ENCODE measurements around the gene UBR7. TPM values are rescaled to one million over a fixed set of nuclear protein-coding genes. Genes with fewer than 3 reads are reported as not detected.

UBR7 gene
- total RNA-seq, 1 donor from 2014 or later, result 24.8 TPM

DNA sequence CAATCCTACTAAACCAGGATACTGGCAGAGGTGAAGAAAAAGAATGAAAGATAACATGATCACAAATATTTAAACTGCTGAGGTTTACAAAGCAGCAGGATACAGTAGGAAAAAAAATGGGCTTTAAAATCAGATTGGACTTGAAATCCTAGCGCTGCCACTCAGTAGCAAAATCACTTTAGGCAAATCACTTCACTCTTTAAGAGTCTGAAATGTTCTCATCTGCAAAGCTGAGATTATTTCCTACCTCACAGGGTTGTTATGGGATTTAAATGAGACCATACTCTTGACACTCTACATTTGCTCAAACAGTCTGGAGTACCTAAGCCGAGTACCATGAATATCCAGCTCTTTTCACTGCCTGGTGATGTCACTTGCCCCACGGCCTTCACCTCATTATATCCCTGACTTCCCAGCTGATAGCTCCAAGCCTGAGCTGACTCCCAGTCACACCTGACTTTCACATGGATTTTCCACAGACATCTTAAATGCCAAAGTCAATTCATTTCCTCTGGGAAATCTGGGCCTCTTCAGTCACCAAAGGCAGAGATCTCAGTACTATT is 60.2 kb downstream of the UBR7 start:
- no peak for DNase-seq (ENCODE audit: low read depth)
- TF ChIP-seq, protein P1, sequence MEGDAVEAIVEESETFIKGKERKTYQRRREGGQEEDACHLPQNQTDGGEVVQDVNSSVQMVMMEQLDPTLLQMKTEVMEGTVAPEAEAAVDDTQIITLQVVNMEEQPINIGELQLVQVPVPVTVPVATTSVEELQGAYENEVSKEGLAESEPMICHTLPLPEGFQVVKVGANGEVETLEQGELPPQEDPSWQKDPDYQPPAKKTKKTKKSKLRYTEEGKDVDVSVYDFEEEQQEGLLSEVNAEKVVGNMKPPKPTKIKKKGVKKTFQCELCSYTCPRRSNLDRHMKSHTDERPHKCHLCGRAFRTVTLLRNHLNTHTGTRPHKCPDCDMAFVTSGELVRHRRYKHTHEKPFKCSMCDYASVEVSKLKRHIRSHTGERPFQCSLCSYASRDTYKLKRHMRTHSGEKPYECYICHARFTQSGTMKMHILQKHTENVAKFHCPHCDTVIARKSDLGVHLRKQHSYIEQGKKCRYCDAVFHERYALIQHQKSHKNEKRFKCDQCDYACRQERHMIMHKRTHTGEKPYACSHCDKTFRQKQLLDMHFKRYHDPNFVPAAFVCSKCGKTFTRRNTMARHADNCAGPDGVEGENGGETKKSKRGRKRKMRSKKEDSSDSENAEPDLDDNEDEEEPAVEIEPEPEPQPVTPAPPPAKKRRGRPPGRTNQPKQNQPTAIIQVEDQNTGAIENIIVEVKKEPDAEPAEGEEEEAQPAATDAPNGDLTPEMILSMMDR (conservative IDR thresholded peaks at IDR 0.05; ENCODE audit: low read depth, low read length), result no peak
- no peak overlapping the region for H3K4me3 ChIP-seq (ENCODE audit: low read depth, low read length)

DNA sequence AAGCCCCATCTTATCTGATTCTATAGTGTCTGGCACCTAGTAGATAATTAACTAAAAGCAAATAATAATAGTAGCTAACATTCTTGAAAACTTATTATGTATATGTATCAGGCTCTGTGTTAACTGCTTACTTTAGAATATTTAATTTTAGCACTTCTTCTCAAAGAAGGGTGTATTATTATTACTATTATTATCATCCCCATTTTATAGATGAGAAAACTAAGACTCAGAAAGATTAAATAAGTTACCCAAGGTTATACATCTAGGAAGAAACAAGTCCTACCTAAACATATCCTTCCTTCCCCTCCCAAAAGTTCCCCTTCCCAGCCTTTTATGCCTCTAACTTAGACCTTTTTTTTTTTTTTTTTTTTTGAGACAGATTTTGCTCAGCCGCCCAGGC is 61.4 kb downstream of the UBR7 start:
- no peak overlapping the region for H3K4me3 ChIP-seq (ENCODE audit: low read depth, low read length)
- DNase-seq (ENCODE audit: low read depth), result no peak
- TF ChIP-seq, protein P1 (conservative IDR thresholded peaks at IDR 0.05; ENCODE audit: low read depth, low read length), result no peak

DNA sequence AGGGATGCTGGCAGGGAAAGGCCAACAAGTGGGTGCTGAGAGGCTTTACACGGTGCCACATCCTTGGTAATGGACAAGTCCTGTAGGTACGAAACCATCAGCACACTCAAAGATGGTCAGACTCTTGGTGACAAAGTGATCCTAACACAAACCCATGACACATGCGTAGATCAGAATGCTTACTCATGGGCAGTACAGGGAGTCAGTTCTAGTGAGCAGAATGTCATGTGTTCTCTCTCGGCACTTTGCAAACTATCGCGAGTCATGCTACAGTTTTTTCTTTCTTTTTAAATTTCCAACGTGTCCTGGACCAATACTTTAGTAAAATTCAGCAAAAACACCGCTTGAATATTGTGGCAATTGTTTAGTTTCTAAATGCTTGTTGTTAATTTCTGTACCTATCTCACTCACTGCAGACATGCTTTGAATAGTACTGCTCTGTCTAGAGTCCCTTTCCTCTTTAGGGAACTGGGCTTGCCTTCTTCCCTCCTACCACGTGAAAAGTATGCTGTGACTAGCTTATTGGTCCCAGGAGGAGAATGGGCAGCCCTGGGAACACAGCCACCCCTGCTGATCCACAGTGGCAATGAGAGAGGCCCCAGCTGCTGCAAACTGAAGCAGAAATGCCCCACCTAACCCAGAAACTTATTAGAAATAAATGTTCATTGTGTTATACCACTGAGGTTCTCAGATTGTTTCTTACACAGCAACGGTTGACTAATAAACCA is 62.4 kb downstream of the UBR7 start:
- no peak for DNase-seq (ENCODE audit: low read depth)
- H3K4me3 ChIP-seq (ENCODE audit: low read depth, low read length), result no peak overlapping the region
- TF ChIP-seq, protein P1 (conservative IDR thresholded peaks at IDR 0.05; ENCODE audit: low read depth, low read length), result no peak

DNA sequence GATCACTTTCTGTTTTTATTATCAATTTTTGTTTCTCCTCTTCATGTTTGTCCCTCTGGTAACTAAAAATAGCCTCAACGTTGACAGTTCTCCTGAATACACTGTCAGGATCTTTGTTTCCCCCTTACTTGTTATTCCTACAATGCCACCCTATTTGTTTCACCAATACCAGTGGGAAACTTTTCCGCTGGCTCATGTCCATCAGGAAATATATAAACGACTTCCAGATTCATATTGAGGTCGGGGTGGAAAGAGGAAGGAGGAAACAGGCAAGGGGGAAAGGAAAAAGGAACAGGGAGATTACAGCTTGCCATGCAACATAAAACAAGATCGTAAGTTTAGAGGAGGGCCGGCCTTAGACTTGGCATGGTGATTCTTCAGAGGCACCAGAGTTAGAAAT is 64.1 kb downstream of the UBR7 start:
- H3K4me3 ChIP-seq (ENCODE audit: low read depth, low read length), result no peak overlapping the region
- no peak for DNase-seq (ENCODE audit: low read depth)
- TF ChIP-seq, protein P1 (conservative IDR thresholded peaks at IDR 0.05; ENCODE audit: low read depth, low read length), result no peak

DNA sequence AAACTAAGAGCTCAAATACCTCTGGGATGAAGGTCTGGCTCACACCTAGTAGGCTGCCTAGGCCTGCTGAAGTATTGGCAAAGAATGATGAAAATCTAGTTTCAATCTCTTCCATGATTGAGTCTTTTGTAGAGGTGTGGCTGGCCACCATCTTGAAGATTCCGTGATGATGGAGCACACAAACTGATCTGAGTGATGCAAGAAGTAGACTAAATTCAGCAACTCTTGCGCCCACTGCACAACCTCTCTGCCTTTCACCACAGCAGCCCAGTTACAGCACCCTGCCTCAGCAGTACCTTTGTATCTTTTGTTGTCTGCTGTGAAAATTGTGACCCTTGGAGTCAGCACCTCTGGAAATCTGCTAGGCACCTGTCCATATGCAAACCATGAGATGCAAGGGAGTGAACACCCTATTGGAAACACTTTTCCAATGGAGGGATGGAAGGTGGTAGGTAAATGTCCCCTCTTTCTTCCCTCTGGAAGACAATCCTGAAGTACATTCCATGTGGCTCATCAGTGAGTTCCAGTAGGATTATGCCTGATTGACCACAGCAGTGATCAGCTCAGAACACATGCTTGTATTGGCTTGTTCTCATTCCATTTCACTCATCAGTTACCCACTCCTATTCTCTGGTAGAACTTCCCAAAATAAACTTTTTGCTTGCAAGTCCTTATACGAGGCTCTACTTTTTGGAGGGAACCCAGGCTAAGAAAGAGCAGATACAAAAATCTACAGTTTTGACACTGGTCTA is 67.2 kb downstream of the UBR7 start:
- no peak for DNase-seq (ENCODE audit: low read depth)
- TF ChIP-seq, protein P1 (conservative IDR thresholded peaks at IDR 0.05; ENCODE audit: low read depth, low read length), result no peak
- no peak overlapping the region for H3K4me3 ChIP-seq (ENCODE audit: low read depth, low read length)

DNA sequence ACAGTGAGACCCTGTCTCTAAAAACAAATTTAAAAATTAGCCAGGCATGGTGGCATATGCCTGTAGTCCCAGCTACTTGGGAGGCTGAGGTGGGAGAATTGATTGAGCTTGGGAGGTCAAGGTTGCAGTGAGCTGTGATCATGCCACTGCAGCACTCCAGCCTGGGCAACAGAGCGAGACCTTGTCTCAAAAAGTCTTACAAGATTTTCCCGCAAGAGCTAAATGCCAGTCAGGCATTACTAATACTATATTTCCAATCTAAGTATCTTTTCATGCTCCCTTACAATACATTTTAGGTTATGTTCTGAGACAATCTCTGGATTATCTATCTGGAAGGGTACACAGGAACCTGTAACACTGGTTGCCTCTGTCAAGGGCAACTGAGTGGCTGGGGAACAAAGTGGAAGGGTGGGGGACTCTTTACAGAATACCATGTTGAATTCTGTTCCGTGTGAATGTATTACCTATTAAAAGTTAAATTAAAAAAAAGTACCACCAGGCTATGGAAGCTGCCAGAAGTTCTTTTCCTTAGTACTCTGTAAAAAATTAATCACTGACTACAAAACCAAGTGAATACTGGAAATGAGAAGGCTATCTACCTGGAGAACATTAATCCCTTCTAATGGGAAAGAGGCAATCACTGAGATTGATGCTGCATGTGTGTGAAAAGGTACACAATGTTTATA is 69.1 kb downstream of the UBR7 start:
- DNase-seq (ENCODE audit: low read depth), result peak; percentile 69
- H3K4me3 ChIP-seq (ENCODE audit: low read depth, low read length), result no peak overlapping the region
- TF ChIP-seq, protein P1 (conservative IDR thresholded peaks at IDR 0.05; ENCODE audit: low read depth, low read length), result no peak

Other genes starting within 250 kb of the UBR7 start
- 22.7 and 33.7 TPM in 2 replicates for gene ITPK1, start 91.3 kb upstream of the UBR7 start, total RNA-seq
- 13.7 and 19.7 TPM in 2 replicates for gene MOAP1, start 22.4 kb upstream of the UBR7 start, total RNA-seq
- 3.3 and 13.1 TPM in 2 replicates for gene LYSET, start 21.9 kb upstream of the UBR7 start, total RNA-seq
- 16.7 and 17.4 TPM in 2 replicates for gene GON7, start 191 bp upstream of the UBR7 start, total RNA-seq
- gene BTBD7, start 125.8 kb downstream of the UBR7 start, total RNA-seq, result 18.4 and 22.2 TPM in 2 replicates
- not detected in 2 replicates for gene COX8C, start 139.9 kb downstream of the UBR7 start, total RNA-seq
- 0.29 TPM in 1 of 2 replicates, not detected in the other for gene UNC79, start 223.7 kb downstream of the UBR7 start, total RNA-seq

Measured in epithelial cell of proximal tubule (primary cell).